Activated naive CD8-positive, alpha-beta T cell treated with anti-CD3 and anti-CD28 coated beads, Interleukin-2, amount 50 U/mL, for 24 hours (primary cell): ENCODE measurements around the gene SLC24A5.

ENCODE experiments used
- ATAC-seq: fragments of 150-1000 bp; cut with Tn5 transposase; one replicate; pipeline ENCODE4 v1.10.0; 2021
- DNase-seq: peaks from one replicate; pipeline ENCODE4 v3.0.0; 2021
- H3K27ac Mint-ChIP-seq: one replicate; pipeline ENCODE4 v1.8.0; 2021; ENCODE audit warnings: mild to moderate bottlenecking, mixed read lengths
- H3K27me3 Mint-ChIP-seq: one replicate; pipeline ENCODE4 v1.8.0; 2021; ENCODE audit warnings: mixed read lengths
- H3K36me3 Mint-ChIP-seq: one replicate; pipeline ENCODE4 v1.8.0; 2021; ENCODE audit warnings: low read depth, mixed read lengths
- H3K4me1 Mint-ChIP-seq: one replicate; pipeline ENCODE4 v1.8.0; 2021; ENCODE audit warnings: mixed read lengths
- H3K4me3 Mint-ChIP-seq: one replicate; pipeline ENCODE4 v1.8.0; 2021; ENCODE audit warnings: mild to moderate bottlenecking, moderate library complexity, mixed read lengths
- H3K9me3 Mint-ChIP-seq: one replicate; pipeline ENCODE4 v1.8.0; 2021; ENCODE audit warnings: mixed read lengths

The SLC24A5 gene

DNA sequence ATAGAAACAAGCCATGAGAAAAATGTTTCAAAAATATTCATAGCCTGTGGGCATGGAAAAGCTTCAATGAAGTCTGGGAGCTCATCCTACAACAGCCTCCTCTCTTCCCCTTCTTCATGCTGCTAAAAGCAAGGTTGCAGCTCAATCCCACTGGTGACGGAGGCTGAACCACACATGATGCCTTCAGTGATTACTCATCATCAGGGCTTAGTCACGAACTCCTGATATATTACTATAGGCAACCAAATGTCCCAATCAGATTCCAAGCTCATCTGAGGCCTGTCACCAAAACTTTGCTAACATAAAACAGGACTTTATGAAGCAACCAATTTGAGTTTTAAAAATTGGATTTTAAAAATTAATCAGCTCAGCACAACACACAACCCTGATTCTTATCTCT is 24.0 kb upstream of the SLC24A5 start:
- no peaks in the 10 kb centered on the region for H3K9me3 Mint-ChIP-seq

GRCh38 chr15:48097264-48097663 is 23.5 kb upstream of the SLC24A5 start:
- no peak for DNase-seq
- H3K27ac Mint-ChIP-seq: no peak overlapping the region
- peaks cover 5% of the 10 kb centered on the region for H3K27me3 Mint-ChIP-seq
- H3K4me3 Mint-ChIP-seq: no peak overlapping the region
- H3K36me3 Mint-ChIP-seq: no peaks in the 10 kb centered on the region
- no peaks in the 10 kb centered on the region for H3K9me3 Mint-ChIP-seq
- no peak for ATAC-seq
- H3K4me1 Mint-ChIP-seq: no peaks in the 10 kb centered on the region

More for the DNA sequence above, 24.0 kb upstream of the SLC24A5 start:
- no peak for DNase-seq
- H3K27me3 Mint-ChIP-seq: peaks cover 4% of the 10 kb centered on the region
- no peak for ATAC-seq
- no peak overlapping the region for H3K4me3 Mint-ChIP-seq
- no peaks in the 10 kb centered on the region for H3K36me3 Mint-ChIP-seq
- no peaks in the 10 kb centered on the region for H3K4me1 Mint-ChIP-seq
- no peak overlapping the region for H3K27ac Mint-ChIP-seq

GRCh38 chr15:48101376-48101961 is 19.3 kb upstream of the SLC24A5 start:
- Mint-ChIP-seq H3K4me1 (no peaks in the 10 kb centered on the region), H3K27ac (no peak overlapping the region), H3K4me3 (no peak overlapping the region), H3K36me3 (no peaks in the 10 kb centered on the region), H3K27me3 (peaks cover 20% of the 10 kb centered on the region), H3K9me3 (no peaks in the 10 kb centered on the region)
- ATAC-seq (no peak), DNase-seq (no peak)

GRCh38 chr15:48102167-48102566 is 18.6 kb upstream of the SLC24A5 start:
- H3K9me3 Mint-ChIP-seq: no peaks in the 10 kb centered on the region
- ATAC-seq (no peak), DNase-seq (no peak)
- peaks cover 23% of the 10 kb centered on the region for H3K27me3 Mint-ChIP-seq
- H3K27ac Mint-ChIP-seq: no peak overlapping the region
- no peaks in the 10 kb centered on the region for H3K36me3 Mint-ChIP-seq
- H3K4me3 Mint-ChIP-seq: no peak overlapping the region
- H3K4me1 Mint-ChIP-seq: no peaks in the 10 kb centered on the region

DNA sequence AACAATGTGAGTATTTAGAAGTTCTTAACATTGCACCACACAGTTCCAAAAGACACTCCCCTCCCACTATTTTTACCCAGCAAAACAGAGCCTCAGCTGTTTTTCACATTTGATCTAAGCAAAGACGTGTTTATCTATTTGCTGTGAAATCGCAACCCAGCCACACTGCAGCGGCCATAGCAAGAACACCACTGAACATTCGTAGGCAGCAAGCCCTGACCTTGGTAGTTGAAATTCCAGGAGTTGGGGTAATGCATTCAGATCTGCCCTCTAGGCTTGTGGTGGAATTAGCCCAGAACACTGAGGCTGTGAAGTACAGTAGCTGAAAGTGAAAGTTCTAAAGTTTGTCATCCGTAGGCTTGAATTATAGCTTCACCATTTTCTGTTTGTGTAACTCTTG is 17.1 kb upstream of the SLC24A5 start:
- H3K36me3 Mint-ChIP-seq: no peaks in the 10 kb centered on the region
- no peak overlapping the region for H3K27ac Mint-ChIP-seq
- no peak overlapping the region for H3K4me3 Mint-ChIP-seq
- no peak for DNase-seq
- H3K9me3 Mint-ChIP-seq: no peaks in the 10 kb centered on the region
- ATAC-seq: no peak
- peaks cover 29% of the 10 kb centered on the region for H3K27me3 Mint-ChIP-seq
- no peaks in the 10 kb centered on the region for H3K4me1 Mint-ChIP-seq

DNA sequence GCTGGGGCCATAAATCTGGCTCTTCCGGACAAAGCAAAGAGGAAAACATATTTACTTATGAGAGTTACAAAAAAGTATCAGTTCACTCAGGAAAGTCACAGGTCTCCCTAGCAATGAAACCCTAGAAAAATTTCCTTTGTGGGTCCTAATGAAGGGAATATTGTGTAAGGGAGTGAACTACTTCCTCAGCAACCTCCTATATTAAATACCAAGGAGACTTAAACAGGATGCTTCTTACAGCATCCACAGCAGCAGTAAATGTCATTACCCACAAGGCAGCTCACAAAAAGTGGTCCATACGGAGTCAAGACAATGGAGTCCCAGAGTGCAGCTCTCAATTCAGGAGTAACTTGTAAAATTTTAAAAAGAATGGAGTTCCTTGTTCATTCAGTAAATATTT is 14.9 kb upstream of the SLC24A5 start:
- Mint-ChIP-seq H3K9me3 (no peaks in the 10 kb centered on the region), H3K27ac (no peak overlapping the region), H3K27me3 (peaks cover 33% of the 10 kb centered on the region), H3K4me1 (no peaks in the 10 kb centered on the region), H3K36me3 (no peaks in the 10 kb centered on the region), H3K4me3 (no peak overlapping the region)
- ATAC-seq (no peak), DNase-seq (no peak)

DNA sequence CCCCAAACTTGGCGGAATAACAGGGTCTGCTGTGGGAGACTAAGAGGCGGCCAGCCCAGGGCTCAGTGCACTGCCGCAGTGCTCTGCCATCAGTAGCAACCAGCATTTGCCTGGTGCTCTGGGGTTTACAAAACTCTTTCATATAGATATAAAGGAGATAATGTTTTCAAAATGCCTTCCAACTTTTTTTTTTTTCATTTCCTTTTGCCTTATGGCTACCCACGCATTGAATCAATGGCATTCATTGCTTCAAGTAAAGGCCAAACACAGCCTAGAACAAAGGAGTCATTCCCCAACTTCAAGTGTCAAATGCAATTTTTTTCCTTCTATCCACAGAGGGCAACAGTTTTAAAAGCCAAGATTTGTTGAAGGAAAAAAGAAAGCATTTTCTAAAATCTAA is 11.6 kb upstream of the SLC24A5 start:
- Mint-ChIP-seq H3K36me3 (no peaks in the 10 kb centered on the region), H3K27ac (no peak overlapping the region), H3K27me3 (peaks cover 32% of the 10 kb centered on the region), H3K4me1 (no peaks in the 10 kb centered on the region), H3K4me3 (no peak overlapping the region), H3K9me3 (no peaks in the 10 kb centered on the region)
- DNase-seq (no peak), ATAC-seq (no peak)

DNA sequence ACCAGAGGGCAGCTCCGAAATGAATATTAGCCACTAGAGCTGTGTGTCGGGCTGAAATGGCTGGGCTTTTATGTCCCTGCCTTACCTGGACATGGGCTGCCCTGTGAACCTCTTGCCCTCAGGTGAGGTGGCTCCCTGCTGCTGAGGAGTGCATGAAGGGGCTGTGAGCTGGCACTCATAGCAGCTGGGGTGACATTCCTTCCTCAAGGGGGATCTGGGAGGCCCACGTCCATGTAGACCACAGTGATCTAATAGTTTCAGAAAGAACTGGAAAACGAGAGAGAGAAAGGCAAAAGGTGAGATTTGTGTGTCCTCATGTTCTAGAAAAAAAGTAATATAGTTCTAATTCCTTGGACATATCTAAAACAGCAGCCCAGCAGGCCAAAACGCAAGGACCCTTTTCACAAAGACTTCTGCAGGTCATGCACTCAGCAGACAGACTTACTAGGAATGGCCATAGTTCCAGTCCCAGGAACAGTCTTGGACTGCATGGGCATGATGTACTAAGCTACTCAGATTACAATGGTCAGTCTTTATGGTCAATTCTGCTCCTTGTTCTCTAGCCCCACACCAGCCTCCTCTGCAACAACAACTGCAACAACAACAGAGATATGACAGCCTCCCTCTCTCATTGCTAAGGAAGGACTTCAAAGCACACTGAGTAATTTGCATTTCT is 10.8 kb upstream of the SLC24A5 start:
- peaks cover 30% of the 10 kb centered on the region for H3K27me3 Mint-ChIP-seq
- DNase-seq (no peak), ATAC-seq (no peak)
- no peaks in the 10 kb centered on the region for H3K4me1 Mint-ChIP-seq
- H3K36me3 Mint-ChIP-seq: no peaks in the 10 kb centered on the region
- H3K4me3 Mint-ChIP-seq: no peak overlapping the region
- no peak overlapping the region for H3K27ac Mint-ChIP-seq
- H3K9me3 Mint-ChIP-seq: no peaks in the 10 kb centered on the region

DNA sequence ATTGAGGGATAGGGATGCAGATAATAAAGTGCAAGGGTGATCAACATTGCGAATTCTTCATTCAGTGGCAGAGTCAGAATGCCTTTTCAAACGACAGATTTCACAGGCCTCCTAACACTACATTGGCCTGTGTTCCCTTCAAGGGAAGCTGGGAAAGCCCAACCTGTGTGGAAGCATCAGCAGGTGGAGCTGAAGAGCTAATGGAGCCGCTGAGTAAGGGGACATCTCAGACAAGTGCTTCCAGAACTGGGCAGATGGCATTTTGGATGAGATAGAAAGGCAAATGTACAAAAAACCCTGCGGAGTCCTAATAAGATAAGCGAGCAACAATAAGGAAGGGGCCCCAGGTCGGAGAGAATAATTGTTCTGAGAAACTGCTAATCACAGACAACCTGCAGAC is 8.5 kb upstream of the SLC24A5 start:
- no peak overlapping the region for H3K4me3 Mint-ChIP-seq
- H3K27ac Mint-ChIP-seq: no peak overlapping the region
- ATAC-seq (no peak), DNase-seq (no peak)
- H3K27me3 Mint-ChIP-seq: peaks cover 23% of the 10 kb centered on the region
- no peaks in the 10 kb centered on the region for H3K36me3 Mint-ChIP-seq
- no peaks in the 10 kb centered on the region for H3K9me3 Mint-ChIP-seq
- no peaks in the 10 kb centered on the region for H3K4me1 Mint-ChIP-seq

- peaks cover 5% of the 10 kb centered on the region for H3K9me3 Mint-ChIP-seq
- no peaks in the 10 kb centered on the region for H3K36me3 Mint-ChIP-seq
- H3K4me1 Mint-ChIP-seq: no peaks in the 10 kb centered on the region
- H3K27me3 Mint-ChIP-seq: peaks cover 6% of the 10 kb centered on the region
- H3K27ac Mint-ChIP-seq: no peak overlapping the region
- H3K4me3 Mint-ChIP-seq: no peak overlapping the region
- DNase-seq (no peak), ATAC-seq (no peak)
These were observed 1.5 kb upstream of the SLC24A5 start for GRCh38 chr15:48119277-48119676.

DNA sequence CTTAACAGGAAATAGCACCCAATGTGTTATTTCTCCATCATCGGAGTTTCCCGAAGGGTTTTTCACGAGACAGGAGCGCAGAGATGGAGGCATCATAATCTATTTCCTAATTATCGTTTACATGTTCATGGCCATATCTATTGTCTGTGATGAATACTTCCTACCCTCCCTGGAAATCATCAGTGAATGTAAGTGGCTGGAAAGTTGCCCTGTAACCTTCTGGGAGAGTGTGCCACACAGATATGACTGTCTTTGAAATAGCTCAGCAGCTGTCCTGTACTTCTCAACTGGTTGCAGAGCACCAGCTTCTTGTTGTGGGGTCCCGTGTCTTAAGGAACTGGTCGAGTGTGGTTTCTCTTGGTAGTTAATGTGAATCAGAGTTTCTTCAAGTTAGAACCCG is 1.1 kb downstream of the SLC24A5 start:
- peaks cover 5% of the 10 kb centered on the region for H3K9me3 Mint-ChIP-seq
- DNase-seq (no peak), ATAC-seq (no peak)
- no peaks in the 10 kb centered on the region for H3K4me1 Mint-ChIP-seq
- H3K27me3 Mint-ChIP-seq: peaks cover 3% of the 10 kb centered on the region
- H3K27ac Mint-ChIP-seq: no peak overlapping the region
- H3K36me3 Mint-ChIP-seq: no peaks in the 10 kb centered on the region
- no peak overlapping the region for H3K4me3 Mint-ChIP-seq

- no peak for DNase-seq
- Mint-ChIP-seq H3K27ac (no peak overlapping the region), H3K4me1 (no peaks in the 10 kb centered on the region), H3K4me3 (no peak overlapping the region), H3K36me3 (no peaks in the 10 kb centered on the region), H3K9me3 (no peaks in the 10 kb centered on the region), H3K27me3 (peaks cover 3% of the 10 kb centered on the region)
- ATAC-seq: no peak
These were observed 6.0 kb downstream of the SLC24A5 start for GRCh38 chr15:48126667-48127355.

GRCh38 chr15:48131324-48131723 is 10.5 kb downstream of the SLC24A5 start:
- Mint-ChIP-seq H3K27ac (no peak overlapping the region), H3K36me3 (no peaks in the 10 kb centered on the region), H3K4me1 (no peaks in the 10 kb centered on the region)

GRCh38 chr15:48132874-48133273 is 12.1 kb downstream of the SLC24A5 start:
- no peak for DNase-seq
- Mint-ChIP-seq H3K4me1 (no peaks in the 10 kb centered on the region), H3K4me3 (no peak overlapping the region), H3K36me3 (no peaks in the 10 kb centered on the region), H3K27me3 (peaks cover 2% of the 10 kb centered on the region), H3K27ac (no peak overlapping the region), H3K9me3 (no peaks in the 10 kb centered on the region)
- no peak for ATAC-seq

More at GRCh38 chr15:48131324-48131723, 10.5 kb downstream of the SLC24A5 start:
- Mint-ChIP-seq H3K4me3 (no peak overlapping the region), H3K27me3 (peaks cover 2% of the 10 kb centered on the region), H3K9me3 (no peaks in the 10 kb centered on the region)
- DNase-seq: no peak
- ATAC-seq: no peak

DNA sequence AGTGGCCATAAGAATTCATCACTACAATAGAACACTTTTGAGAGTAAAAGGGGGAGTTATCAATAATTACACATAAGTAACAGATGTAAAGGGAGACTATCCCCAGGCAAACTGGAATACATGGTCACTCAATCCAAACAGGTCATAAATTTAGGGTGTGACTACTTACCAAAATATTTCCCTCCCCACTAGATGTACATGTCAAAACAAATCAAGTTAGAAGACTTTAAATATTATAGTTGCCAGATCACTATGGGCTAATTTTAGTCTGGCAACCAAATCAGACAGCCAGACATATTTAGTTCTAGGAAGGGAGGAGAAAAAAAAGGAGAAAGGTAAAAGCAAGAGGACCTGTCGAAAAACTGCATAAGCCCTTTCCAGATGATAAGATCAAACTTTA is 23.1 kb downstream of the SLC24A5 start:
- H3K27ac Mint-ChIP-seq: no peak overlapping the region
- DNase-seq (no peak), ATAC-seq (no peak)
- no peaks in the 10 kb centered on the region for H3K4me1 Mint-ChIP-seq
- no peak overlapping the region for H3K4me3 Mint-ChIP-seq
- no peaks in the 10 kb centered on the region for H3K9me3 Mint-ChIP-seq
- peaks cover 4% of the 10 kb centered on the region for H3K36me3 Mint-ChIP-seq
- no peaks in the 10 kb centered on the region for H3K27me3 Mint-ChIP-seq
